ENCODE measurements around the gene STX4.
A peak's percentile ranks its signal among the peaks of the same experiment; 100 is the strongest.

DNA sequence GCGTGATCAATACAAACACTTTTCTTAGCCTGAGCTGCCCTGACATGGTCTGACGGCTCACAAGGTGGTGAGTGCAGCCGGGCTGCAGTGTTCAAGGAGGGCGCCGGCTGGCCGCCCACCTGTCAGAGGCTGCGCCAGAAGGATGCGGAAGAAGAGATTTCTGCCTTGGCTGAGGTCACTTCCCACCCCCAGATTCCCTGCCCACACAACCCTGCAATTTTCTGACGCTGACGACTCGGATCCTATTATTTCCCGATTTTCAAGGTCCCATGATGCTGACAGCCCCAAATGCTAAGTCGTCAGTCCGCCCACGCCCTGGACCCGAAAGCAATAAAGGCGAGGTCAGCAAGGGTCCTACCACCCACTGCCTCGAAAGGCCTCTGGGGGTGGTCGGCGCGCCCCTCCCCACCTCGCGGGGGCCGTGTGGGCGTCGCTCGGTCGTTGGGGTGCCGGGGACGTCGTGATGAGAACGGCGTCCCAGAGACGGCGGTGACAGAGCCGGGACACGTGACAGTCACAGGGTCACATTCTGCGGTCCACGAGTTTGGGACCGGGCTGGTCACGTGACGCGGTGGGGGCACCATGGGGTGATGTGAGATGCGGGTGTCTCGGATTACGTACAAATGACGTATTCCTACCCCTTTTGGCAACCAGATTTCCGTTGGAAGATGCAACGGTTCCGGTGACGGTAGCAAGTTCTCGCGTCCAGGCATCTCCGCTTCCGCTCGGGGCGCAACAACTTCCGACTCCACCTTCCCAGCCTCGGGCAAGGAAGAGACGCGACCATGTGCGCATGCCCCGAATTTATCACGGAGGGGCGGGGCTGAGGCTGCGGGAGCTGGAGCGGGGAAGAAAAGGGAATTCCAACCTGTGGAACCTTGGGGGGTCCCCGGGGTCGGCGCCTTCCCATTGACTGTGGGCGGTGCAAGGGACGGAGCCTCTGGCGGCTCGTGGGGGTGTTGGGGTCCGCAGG, at the start of gene STX4:
- TF ChIP-seq, protein P1, sequence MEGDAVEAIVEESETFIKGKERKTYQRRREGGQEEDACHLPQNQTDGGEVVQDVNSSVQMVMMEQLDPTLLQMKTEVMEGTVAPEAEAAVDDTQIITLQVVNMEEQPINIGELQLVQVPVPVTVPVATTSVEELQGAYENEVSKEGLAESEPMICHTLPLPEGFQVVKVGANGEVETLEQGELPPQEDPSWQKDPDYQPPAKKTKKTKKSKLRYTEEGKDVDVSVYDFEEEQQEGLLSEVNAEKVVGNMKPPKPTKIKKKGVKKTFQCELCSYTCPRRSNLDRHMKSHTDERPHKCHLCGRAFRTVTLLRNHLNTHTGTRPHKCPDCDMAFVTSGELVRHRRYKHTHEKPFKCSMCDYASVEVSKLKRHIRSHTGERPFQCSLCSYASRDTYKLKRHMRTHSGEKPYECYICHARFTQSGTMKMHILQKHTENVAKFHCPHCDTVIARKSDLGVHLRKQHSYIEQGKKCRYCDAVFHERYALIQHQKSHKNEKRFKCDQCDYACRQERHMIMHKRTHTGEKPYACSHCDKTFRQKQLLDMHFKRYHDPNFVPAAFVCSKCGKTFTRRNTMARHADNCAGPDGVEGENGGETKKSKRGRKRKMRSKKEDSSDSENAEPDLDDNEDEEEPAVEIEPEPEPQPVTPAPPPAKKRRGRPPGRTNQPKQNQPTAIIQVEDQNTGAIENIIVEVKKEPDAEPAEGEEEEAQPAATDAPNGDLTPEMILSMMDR (IDR thresholded peaks at IDR 0.05), result peak in 1 of 6 experiments; percentile 19
- TF ChIP-seq POLR2A (IDR thresholded peaks at IDR 0.05), result peak in 2 of 4 donors; percentile 31 to 64

Data from esophagus squamous epithelium (tissue), 4 donors.